ENCODE results near the gene KRT82.
"Not testable (repeated sequence)": the region's sequence is repeated elsewhere in the genome, so short reads cannot be mapped to it uniquely, and the experiment has no call there.

The KRT82 gene

DNA sequence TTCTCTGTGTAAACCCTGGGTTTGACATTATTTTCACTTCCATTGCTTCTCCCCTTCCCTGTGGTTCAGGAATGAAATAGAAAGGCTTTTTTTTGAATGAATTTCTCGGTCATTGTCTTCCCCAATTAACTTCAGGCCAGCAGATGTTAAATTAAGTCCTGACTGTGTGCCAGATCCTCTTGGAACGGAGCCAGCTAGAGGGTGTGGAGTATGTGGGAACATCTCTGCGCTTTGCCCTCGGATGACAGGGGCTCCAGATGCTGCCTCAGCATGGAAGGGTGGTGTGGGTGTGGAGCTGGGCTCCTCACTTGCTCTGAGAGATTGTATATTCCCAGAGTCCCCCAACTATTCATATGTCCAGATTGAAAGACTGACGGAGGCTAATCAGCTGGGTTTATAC, 51.9 kb downstream of the KRT82 start:
- no peak overlapping the region for H3K27ac ChIP-seq (ENCODE audit: low read depth, low read length)
- no peak overlapping the region for H3K4me3 ChIP-seq (ENCODE audit: low read depth in 1 of 2, low read length in 2 of 2)
- no peaks in the 10 kb centered on the region for H3K36me3 ChIP-seq (ENCODE audit: insufficient read depth, low read length)
- H3K27me3 ChIP-seq (ENCODE audit: control insufficient read depth in 1 of 2, insufficient read depth in 2 of 2, low read length in 2 of 2): peaks cover 0 to 4% of the 10 kb centered on the region in 2 donors
- no peak overlapping the region for H3K9ac ChIP-seq (ENCODE audit: low read length)
- no peaks in the 10 kb centered on the region for H3K9me3 ChIP-seq (ENCODE audit: low read length)
- H3K4me1 ChIP-seq (ENCODE audit: insufficient read depth, low read length): no peaks in the 10 kb centered on the region

GRCh38 chr12:52353766-52354165, 52.4 kb downstream of the KRT82 start:
- H3K27ac ChIP-seq (ENCODE audit: low read depth, low read length): no peak overlapping the region

DNA sequence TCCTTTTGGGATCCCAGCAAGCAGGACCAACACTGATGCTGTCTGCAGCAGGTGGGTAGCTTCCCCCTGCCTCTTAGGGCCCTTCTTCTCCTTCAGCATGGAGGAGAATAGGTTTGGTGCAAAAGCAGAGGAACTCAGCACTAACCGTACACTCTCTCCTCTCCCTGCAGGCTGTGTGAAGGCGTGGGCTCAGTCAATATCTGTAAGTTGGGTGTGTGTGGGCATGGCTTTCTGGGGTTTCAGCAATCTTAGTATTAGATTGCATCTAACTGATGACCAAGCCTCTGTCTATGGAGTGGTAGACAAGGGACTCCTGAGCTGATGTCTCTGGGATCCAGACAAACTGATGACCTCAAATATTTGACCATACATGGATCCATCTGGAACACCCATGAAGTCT, 53.2 kb downstream of the KRT82 start:
- H3K4me3 ChIP-seq (ENCODE audit: low read depth in 1 of 2, low read length in 2 of 2): no peak overlapping the region
- no peaks in the 10 kb centered on the region for H3K36me3 ChIP-seq (ENCODE audit: insufficient read depth, low read length)
- no peaks in the 10 kb centered on the region for H3K4me1 ChIP-seq (ENCODE audit: insufficient read depth, low read length)
- no peaks in the 10 kb centered on the region for H3K9me3 ChIP-seq (ENCODE audit: low read length)
- H3K27me3 ChIP-seq (ENCODE audit: control insufficient read depth in 1 of 2, insufficient read depth in 2 of 2, low read length in 2 of 2): peaks cover 0 to 4% of the 10 kb centered on the region in 2 donors
- no peak overlapping the region for H3K27ac ChIP-seq (ENCODE audit: low read depth, low read length)
- no peak overlapping the region for H3K9ac ChIP-seq (ENCODE audit: low read length)

More at GRCh38 chr12:52353766-52354165, 52.4 kb downstream of the KRT82 start:
- no peak overlapping the region for H3K4me3 ChIP-seq (ENCODE audit: low read depth in 1 of 2, low read length in 2 of 2)
- no peaks in the 10 kb centered on the region for H3K4me1 ChIP-seq (ENCODE audit: insufficient read depth, low read length)
- H3K36me3 ChIP-seq (ENCODE audit: insufficient read depth, low read length): no peaks in the 10 kb centered on the region
- no peak overlapping the region for H3K9ac ChIP-seq (ENCODE audit: low read length)
- H3K9me3 ChIP-seq (ENCODE audit: low read length): no peaks in the 10 kb centered on the region
- peaks cover 0 to 4% of the 10 kb centered on the region in 2 donors for H3K27me3 ChIP-seq (ENCODE audit: control insufficient read depth in 1 of 2, insufficient read depth in 2 of 2, low read length in 2 of 2)

GRCh38 chr12:52351196-52352059, 54.7 kb downstream of the KRT82 start:
- no peaks in the 10 kb centered on the region for H3K4me1 ChIP-seq (ENCODE audit: insufficient read depth, low read length)
- H3K36me3 ChIP-seq (ENCODE audit: insufficient read depth, low read length): no peaks in the 10 kb centered on the region
- H3K27ac ChIP-seq (ENCODE audit: low read depth, low read length): no peak overlapping the region

GRCh38 chr12:52350786-52351185, 55.3 kb downstream of the KRT82 start:
- H3K4me3 ChIP-seq (ENCODE audit: low read depth in 1 of 2, low read length in 2 of 2): no peak overlapping the region
- no peaks in the 10 kb centered on the region for H3K36me3 ChIP-seq (ENCODE audit: insufficient read depth, low read length)
- no peak overlapping the region for H3K9ac ChIP-seq (ENCODE audit: low read length)
- no peaks in the 10 kb centered on the region for H3K9me3 ChIP-seq (ENCODE audit: low read length)
- no peaks in the 10 kb centered on the region for H3K4me1 ChIP-seq (ENCODE audit: insufficient read depth, low read length)
- no peaks in the 10 kb centered on the region for H3K27me3 ChIP-seq (ENCODE audit: control insufficient read depth in 1 of 2, insufficient read depth in 2 of 2, low read length in 2 of 2)
- H3K27ac ChIP-seq (ENCODE audit: low read depth, low read length): no peak overlapping the region

More at GRCh38 chr12:52351196-52352059, 54.7 kb downstream of the KRT82 start:
- no peaks in the 10 kb centered on the region for H3K9me3 ChIP-seq (ENCODE audit: low read length)
- peaks cover 0 to 4% of the 10 kb centered on the region in 2 donors for H3K27me3 ChIP-seq (ENCODE audit: control insufficient read depth in 1 of 2, insufficient read depth in 2 of 2, low read length in 2 of 2)
- no peak overlapping the region for H3K9ac ChIP-seq (ENCODE audit: low read length)
- H3K4me3 ChIP-seq (ENCODE audit: low read depth in 1 of 2, low read length in 2 of 2): no peak overlapping the region

GRCh38 chr12:52350021-52350620, 56.0 kb downstream of the KRT82 start:
- no peak overlapping the region for H3K4me3 ChIP-seq (ENCODE audit: low read depth in 1 of 2, low read length in 2 of 2)
- no peak overlapping the region for H3K9ac ChIP-seq (ENCODE audit: low read length)
- H3K4me1 ChIP-seq (ENCODE audit: insufficient read depth, low read length): no peaks in the 10 kb centered on the region
- H3K9me3 ChIP-seq (ENCODE audit: low read length): no peaks in the 10 kb centered on the region
- no peaks in the 10 kb centered on the region for H3K27me3 ChIP-seq (ENCODE audit: control insufficient read depth in 1 of 2, insufficient read depth in 2 of 2, low read length in 2 of 2)
- no peak overlapping the region for H3K27ac ChIP-seq (ENCODE audit: low read depth, low read length)
- H3K36me3 ChIP-seq (ENCODE audit: insufficient read depth, low read length): no peaks in the 10 kb centered on the region

DNA sequence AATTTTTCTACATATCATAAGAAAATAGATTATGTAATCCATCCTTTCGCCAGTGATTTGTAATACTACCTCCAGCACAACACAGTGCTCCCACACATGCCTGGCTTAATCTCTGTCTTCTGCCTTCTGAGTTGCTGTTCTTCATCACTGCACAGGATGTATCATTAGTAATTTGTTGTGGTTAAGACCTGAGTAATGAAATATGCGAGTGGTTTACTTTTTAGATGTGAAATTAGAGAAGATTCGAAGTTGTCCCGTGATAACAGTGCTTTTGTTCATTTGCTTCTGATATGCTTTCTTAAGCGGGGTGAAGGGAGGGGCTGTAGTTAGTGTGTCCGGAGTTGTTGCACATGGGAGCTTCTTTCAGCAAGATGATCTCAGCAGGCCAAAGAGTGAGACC, 56.9 kb downstream of the KRT82 start:
- Histone ChIP-seq H3K27me3 (ENCODE audit: control insufficient read depth in 1 of 2, insufficient read depth in 2 of 2, low read length in 2 of 2) (no peaks in the 10 kb centered on the region), H3K27ac (ENCODE audit: low read depth, low read length) (no peak overlapping the region)

GRCh38 chr12:52347551-52348510, 58.3 kb downstream of the KRT82 start:
- Histone ChIP-seq H3K4me1 (ENCODE audit: insufficient read depth, low read length) (no peaks in the 10 kb centered on the region), H3K27ac (ENCODE audit: low read depth, low read length) (no peak overlapping the region), H3K4me3 (ENCODE audit: low read depth in 1 of 2, low read length in 2 of 2) (no peak overlapping the region), H3K36me3 (ENCODE audit: insufficient read depth, low read length) (no peaks in the 10 kb centered on the region), H3K9me3 (ENCODE audit: low read length) (peaks cover 7% of the 10 kb centered on the region), H3K9ac (ENCODE audit: low read length) (no peak overlapping the region), H3K27me3 (ENCODE audit: control insufficient read depth in 1 of 2, insufficient read depth in 2 of 2, low read length in 2 of 2) (no peaks in the 10 kb centered on the region)

More for the DNA sequence above, 56.9 kb downstream of the KRT82 start:
- H3K4me3 ChIP-seq (ENCODE audit: low read depth in 1 of 2, low read length in 2 of 2): no peak overlapping the region
- no peaks in the 10 kb centered on the region for H3K9me3 ChIP-seq (ENCODE audit: low read length)
- H3K9ac ChIP-seq (ENCODE audit: low read length): no peak overlapping the region
- H3K36me3 ChIP-seq (ENCODE audit: insufficient read depth, low read length): no peaks in the 10 kb centered on the region
- no peaks in the 10 kb centered on the region for H3K4me1 ChIP-seq (ENCODE audit: insufficient read depth, low read length)

GRCh38 chr12:52347016-52347415, 59.1 kb downstream of the KRT82 start:
- Histone ChIP-seq H3K4me1 (ENCODE audit: insufficient read depth, low read length) (no peaks in the 10 kb centered on the region), H3K4me3 (ENCODE audit: low read depth in 1 of 2, low read length in 2 of 2) (no peak overlapping the region), H3K36me3 (ENCODE audit: insufficient read depth, low read length) (no peaks in the 10 kb centered on the region), H3K27me3 (ENCODE audit: control insufficient read depth in 1 of 2, insufficient read depth in 2 of 2, low read length in 2 of 2) (no peaks in the 10 kb centered on the region), H3K9me3 (ENCODE audit: low read length) (peaks cover 7% of the 10 kb centered on the region), H3K27ac (ENCODE audit: low read depth, low read length) (no peak overlapping the region), H3K9ac (ENCODE audit: low read length) (no peak overlapping the region)

DNA sequence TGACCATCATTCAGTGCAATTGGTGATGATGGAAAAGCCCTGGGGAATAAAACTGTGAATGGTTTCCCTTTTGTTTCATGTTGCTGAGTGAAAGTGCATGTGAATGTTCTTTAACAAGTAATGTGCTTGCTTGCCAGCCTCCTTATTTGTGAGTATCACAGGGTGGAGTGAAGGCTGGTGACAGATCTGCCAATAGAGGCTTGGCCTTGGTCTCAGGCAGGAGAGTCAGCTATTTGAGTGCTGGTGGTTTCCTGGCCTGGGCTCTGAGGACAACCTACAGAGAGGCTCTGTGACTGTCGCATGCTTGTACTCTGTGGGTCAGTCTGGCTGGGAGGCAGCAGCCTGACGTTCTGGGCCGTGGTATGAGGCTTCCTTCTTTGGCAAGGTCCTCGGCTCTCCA, 59.5 kb downstream of the KRT82 start:
- no peak overlapping the region for H3K4me3 ChIP-seq (ENCODE audit: low read depth in 1 of 2, low read length in 2 of 2)
- H3K27ac ChIP-seq (ENCODE audit: low read depth, low read length): no peak overlapping the region
- H3K4me1 ChIP-seq (ENCODE audit: insufficient read depth, low read length): no peaks in the 10 kb centered on the region
- H3K36me3 ChIP-seq (ENCODE audit: insufficient read depth, low read length): no peaks in the 10 kb centered on the region
- no peak overlapping the region for H3K9ac ChIP-seq (ENCODE audit: low read length)
- H3K9me3 ChIP-seq (ENCODE audit: low read length): peaks cover 7% of the 10 kb centered on the region
- no peaks in the 10 kb centered on the region for H3K27me3 ChIP-seq (ENCODE audit: control insufficient read depth in 1 of 2, insufficient read depth in 2 of 2, low read length in 2 of 2)

- H3K4me3 ChIP-seq (ENCODE audit: low read depth in 1 of 2, low read length in 2 of 2); H3K9me3 ChIP-seq (ENCODE audit: low read length); H3K36me3 ChIP-seq (ENCODE audit: insufficient read depth, low read length); H3K4me1 ChIP-seq (ENCODE audit: insufficient read depth, low read length); H3K9ac ChIP-seq (ENCODE audit: low read length); H3K27ac ChIP-seq (ENCODE audit: low read depth, low read length); H3K27me3 ChIP-seq (ENCODE audit: control insufficient read depth in 1 of 2, insufficient read depth in 2 of 2, low read length in 2 of 2): not testable (repeated sequence)
These were observed 61.1 kb downstream of the KRT82 start for GRCh38 chr12:52345041-52345440.
